HepG2 (cell line): Measurements from ENCODE around the gene PEAK3. TPM values are rescaled to one million over a fixed set of nuclear protein-coding genes. Genes with fewer than 3 reads are reported as not detected.

Experiments used
- ATAC-seq: fragments of 200-7000 bp; cut with Tn5 transposase; 3 replicates; pipeline ENCODE4 v1.9.1; 2020; ENCODE audit warnings: mild to moderate bottlenecking, moderate library complexity
- BruUV-seq: library from RNA; stranded (reverse); fragments of 400-500 nt; replicated peaks from 2 replicates; lab custom pipeline; 2021; lab: Mats Ljungman, UMichigan
- CTCF ChIA-PET: fragments of 300-600 bp; formaldehyde crosslinking; extraction: SDS; loops from one replicate; lab custom pipeline; 2021; ENCODE audit warnings: low total read pairs, inconsistent platforms, low intra/inter-chr PET ratio; lab: Yijun Ruan, JAX
- POLR2A ChIA-PET: fragments of 350-600 bp; sonication (Branson Sonifier 250); formaldehyde crosslinking; loops from one replicate; lab custom pipeline; 2020; ENCODE audit warnings: antibody characterized with exemption, inconsistent platforms; lab: Yijun Ruan, JAX
- DNase-seq: peaks from one replicate; pipeline ENCODE4 v3.0.0-alpha.2; 2015; ENCODE audit warnings: low spot score
- FAIRE-seq: peaks from 3 replicates; lab custom pipeline; 2011; peaks lifted over from hg19 to GRCh38; lab: Jason Lieb, UNC
- H2AFZ ChIP-seq: one replicate; pipeline ENCODE4 v1.6.1; 2011; ENCODE audit warnings: low read length, inconsistent platforms
- H3K27ac ChIP-seq: fragments of 300-600 bp; 3 replicates; pipeline ENCODE4 v1.8.0; 2011; ENCODE audit warnings: mixed run types, mild to moderate bottlenecking, mixed read lengths, low read length, inconsistent platforms; ENCODE audit not compliant: insufficient read depth; ENCODE audit errors: extremely low read length
- H3K27me3 ChIP-seq, 2 experiments: fragments of 200-600 bp in 1 of 2; 2 replicates in 1 of 2; 3 replicates in 1 of 2; pipeline versions ENCODE4 v1.6.0 to v1.8.0; 2011; ENCODE audit warnings: low read length in 2 of 2, mild to moderate bottlenecking in 2 of 2, moderate library complexity in 2 of 2, inconsistent platforms in 1 of 2; ENCODE audit not compliant: insufficient read depth in 2 of 2, control insufficient read depth in 1 of 2
- H3K36me3 ChIP-seq, 2 experiments: fragments of 200-600 bp in 1 of 2; replicated peaks in 1 of 2; 2 replicates in 1 of 2; 3 replicates in 1 of 2; pipeline versions ENCODE4 v1.5.1 to v1.8.0; 2011; ENCODE audit warnings: low read length in 2 of 2, inconsistent platforms in 1 of 2; ENCODE audit not compliant: insufficient read depth in 2 of 2, control insufficient read depth in 1 of 2
- H3K4me1 ChIP-seq: 2 replicates; pipeline ENCODE4 v1.5.1; 2012; ENCODE audit warnings: low read length, inconsistent platforms; ENCODE audit not compliant: insufficient read depth
- H3K4me2 ChIP-seq: 2 replicates; pipeline ENCODE4 v1.6.0; 2011; ENCODE audit warnings: low read depth, low read length, inconsistent platforms
- H3K4me3 ChIP-seq, 3 experiments: fragments of 200-600 bp in 1 of 3; sonication (generic), shearing (Covaris generic) in 1 of 3; replicated peaks in 1 of 3; 2 replicates each; pipeline ENCODE4 v1.5.1; 2011 to 2016; ENCODE audit warnings: low read length in 3 of 3, inconsistent platforms in 2 of 3, low read depth in 2 of 3, mild to moderate bottlenecking in 2 of 3, control low read depth in 1 of 3, mixed read lengths in 1 of 3; ENCODE audit not compliant: insufficient read depth in 1 of 3
- H3K79me2 ChIP-seq: one replicate; pipeline ENCODE4 v1.6.1; 2011; ENCODE audit warnings: low read length, inconsistent platforms; ENCODE audit not compliant: insufficient read depth
- H3K9ac ChIP-seq: 2 replicates; pipeline ENCODE4 v1.6.0; 2011; ENCODE audit warnings: mild to moderate bottlenecking, low read depth, low read length, inconsistent platforms; ENCODE audit not compliant: insufficient read depth
- H3K9me3 ChIP-seq: 2 replicates; pipeline ENCODE4 v1.5.1; 2012; ENCODE audit warnings: mild to moderate bottlenecking, low read length
- H4K20me1 ChIP-seq: 2 replicates; pipeline ENCODE4 v1.6.0; 2011; ENCODE audit warnings: inconsistent platforms, mild to moderate bottlenecking, low read length, moderate library complexity; ENCODE audit not compliant: insufficient read depth
- ATF5 ChIP-seq: sonication (generic); formaldehyde crosslinking; IDR thresholded peaks from 2 replicates; pipeline ENCODE4 v1.4.0; 2020; ENCODE audit warnings: mild to moderate bottlenecking, low read depth, missing genetic modification reagents
- HNRNPK ChIP-seq: fragments of 200-400 bp; formaldehyde crosslinking; IDR thresholded peaks from 2 replicates; pipeline ENCODE4 v1.6.1; 2018; ENCODE audit warnings: low read length, low read depth, moderate library complexity, mild to moderate bottlenecking; ENCODE audit not compliant: poor library complexity, severe bottlenecking
- IKZF1 ChIP-seq: fragments of 450-650 bp; IDR thresholded peaks from 2 replicates; pipeline ENCODE4 v1.7.1; 2016
- RNF2 ChIP-seq: fragments of 450-650 bp; conservative IDR thresholded peaks from 2 replicates; pipeline ENCODE4 v1.6.1; 2016; ENCODE audit warnings: low read depth
- ZMYM2 ChIP-seq: sonication (generic); formaldehyde crosslinking; IDR thresholded peaks from 2 replicates; pipeline ENCODE4 v1.8.0; 2022; ENCODE audit warnings: mild to moderate bottlenecking, missing genetic modification reagents
- ZNF605 ChIP-seq: sonication (generic); formaldehyde crosslinking; IDR thresholded peaks from 2 replicates; pipeline ENCODE4 v1.8.0; 2022; ENCODE audit warnings: mild to moderate bottlenecking, missing genetic modification reagents
- ZZZ3 ChIP-seq: sonication (generic); formaldehyde crosslinking; IDR thresholded peaks from 2 replicates; pipeline ENCODE4 v1.4.0; 2020; ENCODE audit warnings: missing genetic modification reagents, mild to moderate bottlenecking, borderline replicate concordance
- WGBS: methylation state at CpG from one replicate; pipeline ENCODE4 v1.1.6; 2017; ENCODE audit warnings: low lambda C conversion rate; 5-methylcytosine and 5-hydroxymethylcytosine counted together
- in situ Hi-C: cut with HindIII; loops from 2 replicates; pipeline ENCODE4 v1.10.0; 2017; ENCODE audit warnings: low pct_unique_long_range_greater_than_20kb; ENCODE audit not compliant: extremely low pct_ligation_motif_present
- intact Hi-C: fragments of 100-400 bp; cut with micrococcal nuclease; formaldehyde crosslinking; loops from one replicate; pipeline ENCODE4 v1.10.0; 2022; ENCODE audit not compliant: unreplicated experiment
- polyA plus RNA-seq, 8 experiments: library from polyadenylated mRNA; depleted of rRNA in 3 of 8; stranded (reverse) in 7 of 8; unstranded in 1 of 8; fragments of >200 nt; fragmentation: Illumina TruSeq in 4 of 8; extraction: Trizol in 4 of 8; gene quantifications; 2 replicates each; pipeline versions ENCODE4 v1.2.1 to v1.2.3, GENCODE V29; 2011 to 2016; ENCODE audit warnings: low read depth in 4 of 8, missing spikeins in 1 of 8, mixed read lengths in 1 of 8; ENCODE audit not compliant: insufficient read depth in 1 of 8
- total RNA-seq, 5 experiments: library from RNA; depleted of rRNA; stranded (reverse); fragments of >200 nt; fragmentation: Illumina TruSeq; extraction: Trizol; gene quantifications; 2 replicates each; pipeline ENCODE4 v1.2.3, GENCODE V29; 2016; ENCODE audit warnings: low read depth in 1 of 5
- TF ChIP-seq, protein P1 (sequence below): sonication (generic); formaldehyde crosslinking; IDR thresholded peaks from 2 replicates; pipeline ENCODE4 v1.5.0; 2020; ENCODE audit warnings: mild to moderate bottlenecking, missing genetic modification reagents
- TF ChIP-seq, protein P2 (sequence below): sonication (generic); formaldehyde crosslinking; IDR thresholded peaks from 2 replicates; pipeline ENCODE4 v1.4.0; 2020; ENCODE audit warnings: missing genetic modification reagents, mild to moderate bottlenecking, borderline replicate concordance

PEAK3 gene
- total and polyA plus RNA-seq, 2 of the 13 experiments (the other 11 are each of a cell fraction or from before 2014, with no cell fraction given) = not detected

GRCh38 chr19:2246014-2246620 lies 35.9 kb downstream of the PEAK3 start (continued):
- TF ChIP-seq ATF5 (CRISPR knock-in tag) (no peak), RNF2 (no peak), IKZF1 (no peak)

DNA sequence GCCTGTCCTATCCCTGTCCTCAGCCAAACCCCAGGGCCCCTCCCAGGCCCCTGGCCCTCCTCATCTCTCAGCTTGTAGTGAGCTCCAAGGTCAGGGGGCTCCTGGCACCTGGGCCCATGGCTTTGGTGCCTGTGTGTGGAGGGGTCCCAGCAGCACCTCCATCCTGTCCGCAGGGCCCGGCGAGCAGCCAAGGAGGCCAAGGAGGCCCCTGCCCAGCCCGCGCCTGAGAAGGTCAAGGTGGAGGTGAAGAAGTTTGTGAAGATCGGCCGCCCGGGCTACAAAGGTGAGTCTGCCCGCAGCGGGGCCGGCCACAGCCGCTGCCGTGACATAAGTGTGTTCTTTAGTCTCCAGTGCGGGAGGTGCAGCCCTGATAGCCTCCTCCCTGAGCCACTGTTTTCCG lies 36.7 kb downstream of the PEAK3 start:
- no peak overlapping the region for H3K4me3 ChIP-seq
- no peak overlapping the region for H2AFZ ChIP-seq
- ATAC-seq (no peak), FAIRE-seq (no peak), DNase-seq (no peak)
- H4K20me1 ChIP-seq = peaks cover 28% of the 10 kb centered on the region
- peaks cover 25 to 50% of the 10 kb centered on the region in 2 experiments; a peak in 4 of 5 replicates for H3K36me3 ChIP-seq
- BruUV-seq = no TSS peak
- peaks cover 40% of the 10 kb centered on the region for H3K4me1 ChIP-seq
- no peaks in the 10 kb centered on the region for H3K27me3 ChIP-seq
- CTCF ChIA-PET = no interaction called here
- POLR2A ChIA-PET = no interaction called here
- no peak for TF ChIP-seq ZNF605 (CRISPR knock-in tag)
- TF ChIP-seq ZMYM2 (CRISPR knock-in tag) = no peak
- 96% methylated on average over 14 of the region's 15 CpGs for WGBS
- in situ Hi-C loops (no loop called here), intact Hi-C loops (no loop called here)
- no peak overlapping the region for H3K4me2 ChIP-seq
- H3K9ac ChIP-seq = no peak overlapping the region
- no peak overlapping the region for H3K27ac ChIP-seq
- no peaks in the 10 kb centered on the region for H3K9me3 ChIP-seq
- peaks cover 35% of the 10 kb centered on the region for H3K79me2 ChIP-seq

GRCh38 chr19:2244486-2244885 lies 37.5 kb downstream of the PEAK3 start:
- in situ Hi-C loops (no loop called here), intact Hi-C loops (no loop called here)
- ChIA-PET POLR2A (interaction anchor here (0.8 kb wide), 1 partner anchor 9 kb away, joined by 3 read pairs; no protein-coding TSS in a partner anchor), CTCF (no interaction called here)
- Histone ChIP-seq H3K79me2 (peaks cover 43% of the 10 kb centered on the region), H3K4me3 (no peak overlapping the region), H3K27ac (no peak overlapping the region), H4K20me1 (peaks cover 36% of the 10 kb centered on the region), H3K36me3 (peaks cover 25 to 50% of the 10 kb centered on the region in 2 experiments; a peak in 4 of 5 replicates), H3K9ac (no peak overlapping the region), H3K27me3 (no peaks in the 10 kb centered on the region), H2AFZ (no peak overlapping the region), H3K9me3 (no peaks in the 10 kb centered on the region), H3K4me2 (no peak overlapping the region), H3K4me1 (peaks cover 48% of the 10 kb centered on the region)
- no peak for FAIRE-seq
- no peak for DNase-seq
- BruUV-seq = no TSS peak
- no peak for ATAC-seq
- 98% methylated on average over 8 of the region's 21 CpGs for WGBS
- TF ChIP-seq, protein P1, sequence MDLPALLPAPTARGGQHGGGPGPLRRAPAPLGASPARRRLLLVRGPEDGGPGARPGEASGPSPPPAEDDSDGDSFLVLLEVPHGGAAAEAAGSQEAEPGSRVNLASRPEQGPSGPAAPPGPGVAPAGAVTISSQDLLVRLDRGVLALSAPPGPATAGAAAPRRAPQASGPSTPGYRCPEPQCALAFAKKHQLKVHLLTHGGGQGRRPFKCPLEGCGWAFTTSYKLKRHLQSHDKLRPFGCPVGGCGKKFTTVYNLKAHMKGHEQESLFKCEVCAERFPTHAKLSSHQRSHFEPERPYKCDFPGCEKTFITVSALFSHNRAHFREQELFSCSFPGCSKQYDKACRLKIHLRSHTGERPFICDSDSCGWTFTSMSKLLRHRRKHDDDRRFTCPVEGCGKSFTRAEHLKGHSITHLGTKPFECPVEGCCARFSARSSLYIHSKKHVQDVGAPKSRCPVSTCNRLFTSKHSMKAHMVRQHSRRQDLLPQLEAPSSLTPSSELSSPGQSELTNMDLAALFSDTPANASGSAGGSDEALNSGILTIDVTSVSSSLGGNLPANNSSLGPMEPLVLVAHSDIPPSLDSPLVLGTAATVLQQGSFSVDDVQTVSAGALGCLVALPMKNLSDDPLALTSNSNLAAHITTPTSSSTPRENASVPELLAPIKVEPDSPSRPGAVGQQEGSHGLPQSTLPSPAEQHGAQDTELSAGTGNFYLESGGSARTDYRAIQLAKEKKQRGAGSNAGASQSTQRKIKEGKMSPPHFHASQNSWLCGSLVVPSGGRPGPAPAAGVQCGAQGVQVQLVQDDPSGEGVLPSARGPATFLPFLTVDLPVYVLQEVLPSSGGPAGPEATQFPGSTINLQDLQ = no peak
- TF ChIP-seq, protein P2, sequence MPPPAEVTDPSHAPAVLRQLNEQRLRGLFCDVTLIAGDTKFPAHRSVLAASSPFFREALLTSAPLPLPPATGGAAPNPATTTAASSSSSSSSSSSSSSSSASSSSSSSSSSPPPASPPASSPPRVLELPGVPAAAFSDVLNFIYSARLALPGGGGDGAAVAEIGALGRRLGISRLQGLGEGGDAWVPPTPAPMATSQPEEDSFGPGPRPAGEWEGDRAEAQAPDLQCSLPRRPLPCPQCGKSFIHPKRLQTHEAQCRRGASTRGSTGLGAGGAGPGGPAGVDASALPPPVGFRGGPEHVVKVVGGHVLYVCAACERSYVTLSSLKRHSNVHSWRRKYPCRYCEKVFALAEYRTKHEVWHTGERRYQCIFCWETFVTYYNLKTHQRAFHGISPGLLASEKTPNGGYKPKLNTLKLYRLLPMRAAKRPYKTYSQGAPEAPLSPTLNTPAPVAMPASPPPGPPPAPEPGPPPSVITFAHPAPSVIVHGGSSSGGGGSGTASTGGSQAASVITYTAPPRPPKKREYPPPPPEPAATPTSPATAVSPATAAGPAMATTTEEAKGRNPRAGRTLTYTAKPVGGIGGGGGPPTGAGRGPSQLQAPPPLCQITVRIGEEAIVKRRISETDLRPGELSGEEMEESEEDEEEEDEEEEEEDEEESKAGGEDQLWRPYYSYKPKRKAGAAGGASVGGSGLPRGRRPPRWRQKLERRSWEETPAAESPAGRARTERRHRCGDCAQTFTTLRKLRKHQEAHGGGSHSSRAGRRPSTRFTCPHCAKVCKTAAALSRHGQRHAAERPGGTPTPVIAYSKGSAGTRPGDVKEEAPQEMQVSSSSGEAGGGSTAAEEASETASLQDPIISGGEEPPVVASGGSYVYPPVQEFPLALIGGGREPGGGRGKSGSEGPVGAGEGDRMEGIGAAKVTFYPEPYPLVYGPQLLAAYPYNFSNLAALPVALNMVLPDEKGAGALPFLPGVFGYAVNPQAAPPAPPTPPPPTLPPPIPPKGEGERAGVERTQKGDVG (CRISPR knock-in tag) = no peak
- TF ChIP-seq ZZZ3 (CRISPR knock-in tag) (no peak), HNRNPK (no peak)
